HG03159 (cell line): Measurements from ENCODE around the gene SOX5.
"Not testable (repeated sequence)": the region's sequence is repeated elsewhere in the genome, so short reads cannot be mapped to it uniquely, and the experiment has no call there.

ENCODE experiments used
- ATAC-seq: cut with Tn5 transposase; IDR thresholded peaks from one replicate; pipeline ENCODE4 v1.9.1; 2021; ENCODE audit warnings: mild to moderate bottlenecking, moderate library complexity; ENCODE audit not compliant: unreplicated experiment

SOX5 gene

GRCh38 chr12:23555180-23555824 lies 394.2 kb downstream of the SOX5 start:
- ATAC-seq = no peak

GRCh38 chr12:23552417-23552816 lies 397.1 kb downstream of the SOX5 start:
- ATAC-seq = no peak

- no peak for ATAC-seq
Measured at GRCh38 chr12:23550753-23551152, 398.7 kb downstream of the SOX5 start.

- ATAC-seq = no peak
Measured at GRCh38 chr12:23548742-23549141, 400.7 kb downstream of the SOX5 start.

GRCh38 chr12:23546756-23547155 lies 402.7 kb downstream of the SOX5 start:
- no peak for ATAC-seq

GRCh38 chr12:23543767-23544166 lies 405.7 kb downstream of the SOX5 start:
- no peak for ATAC-seq

- ATAC-seq = no peak
Measured at GRCh38 chr12:23542187-23542586, 407.3 kb downstream of the SOX5 start.

GRCh38 chr12:23540572-23540971 lies 408.9 kb downstream of the SOX5 start:
- no peak for ATAC-seq

- ATAC-seq = peak; percentile 90
Measured at GRCh38 chr12:23536293-23536692, 413.2 kb downstream of the SOX5 start.

GRCh38 chr12:23535441-23535840 lies 414.0 kb downstream of the SOX5 start:
- ATAC-seq = no peak

- no peak for ATAC-seq
Measured at GRCh38 chr12:23534196-23534595, 415.3 kb downstream of the SOX5 start.

GRCh38 chr12:23533699-23534098 lies 415.8 kb downstream of the SOX5 start:
- no peak for ATAC-seq

GRCh38 chr12:23533265-23533664 lies 416.2 kb downstream of the SOX5 start:
- ATAC-seq = no peak

- ATAC-seq = no peak
Measured at GRCh38 chr12:23528316-23528715, 421.2 kb downstream of the SOX5 start.

- ATAC-seq = no peak
Measured at GRCh38 chr12:23525450-23526072, 423.9 kb downstream of the SOX5 start.

GRCh38 chr12:23523339-23523738 lies 426.1 kb downstream of the SOX5 start:
- no peak for ATAC-seq

- not testable (repeated sequence) for ATAC-seq
Measured at GRCh38 chr12:23519444-23519843, 430.0 kb downstream of the SOX5 start.

- not testable (repeated sequence) for ATAC-seq
Measured at GRCh38 chr12:23515785-23516184, 433.7 kb downstream of the SOX5 start.

GRCh38 chr12:23510484-23510883 lies 439.0 kb downstream of the SOX5 start:
- ATAC-seq = no peak

GRCh38 chr12:23509832-23510231 lies 439.6 kb downstream of the SOX5 start:
- ATAC-seq = not testable (repeated sequence)

- ATAC-seq = not testable (repeated sequence)
Measured at GRCh38 chr12:23507785-23508184, 441.7 kb downstream of the SOX5 start.

- ATAC-seq = not testable (repeated sequence)
Measured at GRCh38 chr12:23505736-23506135, 443.7 kb downstream of the SOX5 start.
